GM04503 (cell line): Measurements from ENCODE around the gene FCN2.

ENCODE experiments used
- DNase-seq: peaks from one replicate; pipeline ENCODE4 v3.0.0-alpha.2; 2012; ENCODE audit warnings: low read depth

The FCN2 gene

DNA sequence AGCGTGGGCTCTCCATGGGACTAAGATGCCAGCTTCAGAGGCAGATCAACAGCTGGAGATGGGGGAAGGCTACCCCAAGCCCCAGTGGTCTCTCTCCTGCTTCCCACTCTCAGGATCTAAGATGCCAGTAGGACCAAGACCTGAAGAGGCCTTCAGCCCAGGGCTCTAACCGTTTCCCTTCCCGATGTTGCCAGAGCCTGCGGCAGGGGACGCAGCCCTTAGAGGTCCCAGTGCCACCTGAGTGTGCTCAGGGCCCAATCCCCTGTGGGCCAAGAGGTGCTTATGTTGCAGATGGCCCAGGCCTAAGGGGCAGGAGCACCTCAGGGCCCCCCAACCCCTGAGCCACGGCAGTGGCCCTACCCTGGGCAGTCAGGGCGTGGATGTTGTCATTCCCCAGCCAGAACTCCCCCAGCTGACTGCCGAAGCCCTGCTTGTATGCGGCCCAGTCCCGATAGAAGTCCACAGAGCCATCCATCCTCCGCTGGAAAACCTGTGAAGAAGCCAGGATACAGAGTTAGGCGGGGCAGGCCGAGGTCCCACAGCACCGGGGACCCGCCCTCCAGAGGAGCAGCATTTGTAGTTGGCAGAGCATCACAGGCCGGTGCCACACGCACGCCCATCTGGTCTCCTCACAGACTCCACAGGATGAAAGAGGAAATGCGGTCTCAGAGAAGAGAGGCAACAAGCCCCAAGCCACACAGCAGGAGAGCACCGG, 31.7 kb downstream of the FCN2 start:
- no peak for DNase-seq

GRCh38 chr9:134913041-134913712, 32.6 kb downstream of the FCN2 start:
- no peak for DNase-seq

DNA sequence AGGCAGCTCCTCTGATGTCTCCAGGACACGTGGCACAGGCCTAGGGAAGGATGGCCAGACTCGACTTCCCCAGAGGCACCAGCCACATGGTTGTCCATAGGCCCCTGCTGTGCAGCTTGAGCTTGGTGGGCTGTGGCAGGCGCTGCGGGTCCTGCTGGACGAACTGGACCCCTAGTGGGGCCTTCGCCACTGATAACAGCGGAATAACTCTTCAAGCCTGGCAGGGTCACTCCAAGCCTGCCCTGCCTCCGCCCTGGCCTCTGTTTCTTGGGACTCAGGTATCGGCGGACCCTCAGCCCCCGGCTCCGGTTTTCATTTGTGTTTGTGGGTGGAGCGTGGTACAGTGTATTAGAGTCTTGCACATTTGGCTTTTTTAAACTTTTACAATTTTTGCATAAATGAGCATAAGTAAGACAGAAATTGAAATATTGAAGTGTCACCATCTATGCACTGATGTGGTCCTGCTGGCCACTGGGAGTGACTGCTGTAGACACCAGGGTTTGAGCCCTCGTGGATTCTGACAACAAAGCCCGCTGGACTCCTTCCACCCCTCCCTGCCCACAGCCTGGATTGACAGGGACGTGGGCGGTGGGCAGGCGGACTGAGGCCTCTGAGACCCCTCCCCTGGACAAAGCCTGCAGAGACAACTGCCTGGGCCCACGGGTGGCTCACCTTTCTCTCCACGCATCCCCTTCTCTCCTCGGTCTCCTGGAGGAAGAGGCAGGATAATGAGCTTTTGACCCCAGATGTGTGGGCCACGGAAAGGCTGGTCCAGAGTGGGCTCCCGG, 33.3 kb downstream of the FCN2 start:
- DNase-seq: no peak

- DNase-seq: no peak
These were observed 33.9 kb downstream of the FCN2 start for GRCh38 chr9:134914501-134914834.

DNA sequence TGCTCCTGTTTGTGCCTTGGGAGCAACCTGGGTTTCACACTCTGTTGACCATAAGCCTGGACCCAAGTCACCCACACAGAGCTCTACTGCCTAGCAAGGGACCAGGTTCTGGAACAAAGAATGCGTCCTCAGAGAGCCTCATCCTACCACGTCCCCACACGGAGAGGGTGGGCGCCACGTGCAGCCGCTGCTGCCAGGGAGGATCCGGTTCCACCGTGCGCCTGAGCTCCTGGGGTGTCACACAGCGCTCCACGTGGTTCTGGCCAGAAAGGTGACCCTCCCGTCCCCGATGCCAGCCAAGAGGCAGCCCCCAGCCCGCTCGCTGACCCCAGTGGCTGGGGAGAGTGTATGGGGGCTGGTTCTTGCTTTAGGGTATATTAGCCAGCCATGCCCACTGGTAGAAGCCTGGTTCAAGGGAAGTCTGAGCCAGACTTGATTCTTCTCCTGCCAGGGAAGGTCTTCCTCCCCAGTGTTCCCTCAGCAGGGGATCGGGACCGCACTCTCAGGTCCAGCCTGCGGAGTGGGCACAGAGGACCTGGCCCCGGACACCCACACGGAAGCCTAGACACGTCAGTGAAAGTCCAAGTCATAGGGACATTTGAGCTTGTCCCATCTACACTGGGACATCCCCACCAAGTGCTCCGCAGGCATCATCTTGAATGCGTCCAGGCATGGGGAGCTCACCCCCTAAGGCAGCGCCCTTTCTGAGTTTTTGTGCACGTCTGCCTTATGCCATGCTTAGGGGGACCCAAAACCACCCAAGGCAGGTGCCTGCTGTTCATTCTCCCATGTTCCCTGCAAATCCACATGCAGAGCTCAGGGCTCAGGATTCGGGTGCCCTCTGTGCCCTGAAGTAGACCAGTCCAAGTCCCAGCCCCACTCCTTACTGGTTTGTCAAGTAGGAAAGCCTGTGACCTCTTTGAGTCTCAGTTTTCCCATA, 34.7 kb downstream of the FCN2 start:
- DNase-seq: no peak

DNA sequence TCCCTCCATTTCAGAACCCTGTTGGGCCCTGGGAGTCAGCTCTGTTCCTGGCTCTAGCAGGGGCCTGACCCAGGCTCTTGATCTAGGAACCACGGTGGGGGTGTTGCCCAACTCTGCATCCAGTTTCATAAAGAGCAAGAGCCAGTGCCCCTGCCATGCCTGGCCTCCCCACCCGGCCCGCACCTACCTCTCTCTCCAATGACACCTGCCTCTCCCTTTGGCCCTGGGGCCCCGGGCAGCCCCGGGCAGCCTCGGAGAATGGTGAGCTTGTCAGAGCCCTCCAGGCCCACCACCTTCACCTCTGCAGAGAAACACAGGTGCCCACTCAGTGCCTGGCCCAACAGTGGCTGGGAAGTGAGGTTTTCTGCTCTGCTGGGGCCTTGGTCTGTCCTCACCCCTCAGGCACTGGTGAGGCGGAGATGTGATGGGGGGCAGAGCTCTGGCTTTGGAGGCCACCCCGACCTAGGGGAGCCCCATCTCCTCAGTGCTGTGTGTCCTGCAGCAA, 35.6 kb downstream of the FCN2 start:
- DNase-seq: no peak

- DNase-seq: no peak
These were observed 37.1 kb downstream of the FCN2 start, which contains the start of gene FCN1 for GRCh38 chr9:134917431-134918373. Gene FCN1, minus strand, starts transcription at chr9:134917912. Its CDS starts 41 bp downstream, at chr9:134917871.

DNA sequence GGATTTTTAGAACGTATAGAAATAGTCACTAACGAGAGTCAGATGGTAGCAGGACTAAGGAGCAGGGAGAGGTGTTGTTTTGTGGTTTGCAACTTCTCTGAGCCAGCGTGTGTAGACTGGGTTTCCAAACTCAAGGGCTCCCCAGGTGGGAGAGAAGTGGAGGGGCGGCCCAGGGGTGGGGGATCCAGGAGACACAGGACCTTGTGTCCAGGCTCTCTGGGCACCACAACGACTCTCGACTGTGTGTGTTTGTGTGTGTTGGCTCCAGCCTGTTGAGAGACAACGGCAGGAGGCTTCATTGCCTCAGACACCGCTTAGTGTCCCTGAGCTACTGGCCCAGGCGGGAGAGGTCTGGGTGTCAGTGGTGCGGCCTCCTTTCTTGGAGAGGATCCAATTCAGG, 38.0 kb downstream of the FCN2 start:
- DNase-seq: no peak

DNA sequence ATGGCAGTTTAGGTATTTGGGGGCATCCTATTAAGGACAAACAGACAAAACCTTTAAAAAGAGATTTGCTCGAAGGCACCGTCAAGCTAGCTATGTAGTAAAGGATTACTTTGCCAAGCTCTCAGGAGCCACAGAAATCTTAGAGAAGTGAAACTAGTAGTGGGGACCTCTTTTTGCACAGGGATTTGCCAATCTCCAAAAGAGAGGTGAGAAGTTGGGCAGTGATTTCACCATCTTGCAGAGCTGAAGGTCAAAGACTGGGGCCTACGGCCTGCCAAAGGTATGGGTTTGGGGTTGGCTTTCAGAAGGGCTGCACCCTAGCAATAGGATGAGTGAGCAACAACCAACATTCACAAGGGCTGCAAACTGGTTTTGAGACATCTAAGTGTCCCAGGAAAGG, 38.7 kb downstream of the FCN2 start:
- no peak for DNase-seq

- no peak for DNase-seq
These were observed 41.7 kb downstream of the FCN2 start for GRCh38 chr9:134922066-134922931.

DNA sequence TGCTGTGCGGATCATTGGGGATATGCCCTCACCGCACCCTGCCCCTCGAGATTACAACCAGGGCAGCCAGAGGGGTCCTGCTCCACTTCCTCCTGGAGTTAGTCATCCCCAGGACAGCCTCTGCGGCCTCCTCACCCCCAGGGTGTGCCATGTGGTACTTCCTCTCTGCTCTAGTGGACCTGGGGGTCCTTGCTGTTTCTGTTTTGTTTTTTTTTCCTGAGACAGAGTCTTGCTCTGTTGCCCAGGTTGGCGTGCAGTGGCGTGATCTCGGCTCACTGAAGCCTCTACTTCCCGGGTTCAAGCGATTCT, 42.3 kb downstream of the FCN2 start:
- no peak for DNase-seq

DNA sequence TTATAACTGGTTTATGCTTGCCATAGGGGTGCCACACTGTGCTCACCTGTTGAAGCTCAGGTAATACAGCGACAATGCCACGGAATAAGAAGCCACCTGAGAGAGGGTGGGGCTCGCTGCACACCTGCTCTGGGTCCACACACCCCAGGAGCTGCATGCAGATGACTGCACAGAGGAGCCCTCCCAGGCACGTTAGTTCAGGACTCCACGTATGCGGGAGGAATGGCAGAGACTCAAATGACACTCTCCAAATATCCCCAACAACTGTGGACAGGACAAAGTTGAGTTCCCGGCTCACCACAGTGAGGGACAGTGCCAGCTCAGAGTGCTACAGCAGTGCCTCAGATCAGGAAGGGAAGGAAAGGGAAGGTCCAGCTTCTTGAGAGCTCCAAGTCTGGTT, 42.9 kb downstream of the FCN2 start:
- no peak for DNase-seq

DNA sequence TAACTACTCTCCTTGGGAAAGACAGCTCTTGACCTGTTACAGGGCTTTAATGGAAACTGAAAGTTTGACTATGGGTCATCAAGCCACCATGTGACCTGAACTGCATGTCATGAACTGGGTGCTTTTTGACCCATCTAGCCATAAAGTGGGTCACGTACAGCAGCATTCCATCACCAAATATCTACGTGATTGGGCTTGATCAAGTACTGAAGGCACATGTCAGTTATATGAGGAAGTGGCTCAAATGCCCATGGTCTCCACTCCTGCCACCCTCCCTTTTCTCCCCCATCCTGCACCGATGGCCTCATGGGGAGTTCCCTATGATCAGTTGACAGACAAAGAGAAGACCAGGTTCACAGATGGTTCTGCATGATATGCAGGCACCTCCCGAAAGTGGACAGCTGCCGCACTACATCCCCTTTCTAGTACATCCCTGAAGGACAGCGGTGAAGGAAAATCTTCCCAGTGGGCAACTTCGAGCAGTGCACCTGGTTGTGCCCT, 44.5 kb downstream of the FCN2 start:
- no peak for DNase-seq

DNA sequence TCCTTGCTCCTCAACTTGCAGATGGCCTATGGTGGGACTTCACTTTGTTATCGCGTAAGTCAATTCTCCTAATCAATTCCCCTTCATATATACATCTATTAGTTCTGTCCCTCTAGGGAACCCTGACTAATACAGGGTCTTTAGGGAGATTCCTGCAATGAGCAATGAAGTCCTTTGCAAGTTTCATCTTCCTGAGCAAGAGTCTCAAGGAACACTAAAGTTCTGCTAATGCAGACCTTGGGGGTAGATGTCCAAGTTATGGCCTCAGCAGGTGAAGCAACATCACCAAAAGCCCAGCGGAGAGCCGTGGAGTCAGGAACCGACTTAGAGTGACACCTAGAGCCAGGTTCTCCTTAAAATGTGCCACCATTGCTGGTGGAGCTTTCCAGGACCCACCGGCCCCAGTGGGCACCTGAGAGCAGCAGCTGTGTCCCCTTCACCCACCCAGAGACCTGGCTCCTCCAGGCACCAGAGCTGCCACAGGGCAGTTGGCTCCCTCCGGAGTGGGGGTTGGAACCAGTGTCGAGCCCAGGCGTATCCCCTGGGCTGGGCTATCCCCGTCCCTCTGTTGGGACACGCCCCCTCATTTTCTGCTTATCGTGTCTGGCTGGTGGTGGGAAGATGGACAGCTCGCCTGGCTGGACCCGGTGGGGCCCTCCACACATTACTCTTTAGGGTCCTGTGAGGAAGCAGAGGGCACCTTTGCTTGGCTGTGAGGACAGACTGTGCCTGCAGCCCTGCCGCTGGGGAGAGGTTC, 48.0 kb downstream of the FCN2 start:
- DNase-seq: no peak

- DNase-seq: no peak
These were observed 48.9 kb downstream of the FCN2 start for GRCh38 chr9:134929193-134930158.

DNA sequence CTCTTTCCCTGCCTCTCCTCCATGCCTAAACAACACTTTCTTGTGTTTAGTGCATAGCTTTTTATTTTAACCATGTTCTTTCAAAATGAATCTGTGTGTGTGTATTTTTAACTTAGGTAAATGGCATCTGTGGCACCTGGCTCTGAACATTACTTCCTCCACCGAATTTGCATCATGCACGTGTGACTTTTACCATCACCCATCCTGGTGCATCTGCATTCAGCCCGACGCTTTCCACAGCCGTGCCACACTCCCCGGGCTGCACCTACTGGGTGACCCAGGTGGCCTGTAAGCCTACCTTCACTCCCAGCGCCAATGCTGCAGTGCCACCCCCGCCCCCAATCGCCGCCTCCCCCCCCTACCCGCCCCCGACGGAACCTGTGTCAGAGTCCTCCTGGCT, 49.8 kb downstream of the FCN2 start:
- no peak for DNase-seq

DNA sequence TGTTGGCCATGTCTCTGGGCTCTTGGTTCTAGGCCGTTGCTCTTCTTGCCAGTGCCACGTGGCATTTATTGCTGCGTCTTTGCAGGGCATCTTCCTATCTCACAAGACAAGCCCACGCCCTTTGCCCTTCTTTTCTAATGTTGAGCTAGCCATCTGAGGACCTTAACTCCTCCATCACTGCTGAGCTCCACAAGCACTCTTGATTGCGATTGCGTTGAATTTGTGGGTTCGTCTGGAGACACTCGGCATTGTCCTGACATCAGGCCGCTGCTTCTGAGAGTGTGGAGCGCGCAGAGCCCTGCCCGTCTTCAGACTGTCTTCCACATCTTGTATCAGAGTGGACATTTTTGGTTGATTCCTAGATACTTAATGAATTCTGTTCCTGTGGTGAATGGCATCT, 51.6 kb downstream of the FCN2 start:
- no peak for DNase-seq

DNA sequence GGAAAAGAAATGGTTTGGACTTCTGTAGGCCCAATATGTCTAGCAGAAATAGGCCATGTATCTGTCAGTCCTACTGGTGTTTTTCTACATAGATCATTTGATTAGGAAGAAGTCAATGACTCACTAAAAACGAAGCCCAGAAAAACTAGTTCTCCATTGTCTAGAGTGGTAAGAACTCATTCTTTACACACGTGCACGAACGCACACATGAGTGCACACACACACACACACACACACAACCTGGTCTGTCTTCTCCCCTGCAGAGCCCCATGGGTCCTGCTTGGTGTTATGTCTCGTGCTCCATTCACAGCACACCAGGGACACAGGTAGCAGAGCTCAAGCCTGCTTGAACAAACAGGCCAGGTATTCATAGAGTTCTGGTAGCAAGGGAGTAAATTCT, 52.0 kb downstream of the FCN2 start:
- no peak for DNase-seq
